Measurements from ENCODE around the gene ZEB1. TPM values are rescaled to one million over a fixed set of nuclear protein-coding genes. Genes with fewer than 3 reads are reported as not detected.
"Not testable (repeated sequence)": the region's sequence is repeated elsewhere in the genome, so short reads cannot be mapped to it uniquely, and the experiment has no call there.

The ZEB1 gene
- total RNA-seq, 1 donor from 2014 or later, result 89.1 TPM

DNA sequence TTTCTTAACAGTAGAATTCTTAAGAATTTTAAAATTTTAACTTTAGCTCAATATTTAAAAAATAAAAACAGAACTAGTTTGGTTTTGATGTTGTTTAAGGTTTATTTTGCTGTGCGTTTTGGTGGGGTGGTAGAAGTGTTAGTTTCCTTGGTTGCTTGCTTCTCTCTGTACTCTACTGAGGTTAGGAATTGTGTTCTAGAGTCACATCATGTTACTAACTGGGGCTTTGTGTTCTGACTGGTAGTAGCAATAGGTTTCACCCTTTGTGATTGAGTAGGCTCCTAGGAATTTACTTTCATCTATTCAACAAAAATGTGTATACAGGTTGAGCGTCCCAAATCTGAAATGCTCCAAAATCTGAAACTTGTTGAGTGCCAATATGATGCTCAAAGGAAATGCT, 99.5 kb downstream of the ZEB1 start:
- DNase-seq (ENCODE audit: low spot score), result no peak

- no peak for DNase-seq (ENCODE audit: low spot score)
Measured at GRCh38 chr10:31419394-31420063, 100.5 kb downstream of the ZEB1 start.

DNA sequence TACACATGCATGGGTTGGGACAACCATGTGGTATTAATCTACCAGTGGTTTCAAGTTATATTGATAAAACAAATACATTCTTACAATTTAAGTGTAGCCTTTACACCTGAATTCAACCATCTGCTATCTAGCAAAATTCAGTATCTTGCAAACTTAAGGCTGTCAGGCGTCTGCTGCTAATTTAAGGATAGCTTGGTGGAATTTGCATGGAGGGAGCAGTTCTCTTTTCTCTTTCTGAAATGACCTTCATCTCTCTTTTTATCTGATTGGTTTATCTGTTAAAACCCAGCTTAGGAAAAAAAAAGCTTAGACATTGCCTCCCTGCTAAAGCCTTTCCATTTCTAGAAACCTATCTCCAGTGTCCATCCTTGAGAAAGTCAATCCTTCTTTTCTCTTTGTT, 102.3 kb downstream of the ZEB1 start:
- no peak for DNase-seq (ENCODE audit: low spot score)

DNA sequence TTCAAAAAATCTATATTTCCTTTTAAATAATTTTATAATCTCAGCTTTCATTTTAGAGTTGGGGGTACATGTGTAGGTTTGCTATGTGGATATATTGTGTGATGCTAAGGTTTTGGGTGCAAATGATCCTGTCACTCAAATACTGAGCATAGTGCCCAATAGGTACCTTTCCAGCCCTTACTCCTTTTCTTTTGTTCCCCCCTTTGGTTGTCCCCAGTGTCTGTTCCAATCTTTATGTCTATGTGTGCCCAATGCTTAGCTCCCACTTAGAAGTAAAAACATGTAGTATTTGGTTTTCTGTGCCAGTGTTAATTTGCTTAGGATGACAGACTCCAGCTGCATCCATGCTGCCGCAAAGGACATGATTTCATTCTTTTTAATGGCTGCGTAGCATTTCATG, 103.6 kb downstream of the ZEB1 start:
- no peak for DNase-seq (ENCODE audit: low spot score)

DNA sequence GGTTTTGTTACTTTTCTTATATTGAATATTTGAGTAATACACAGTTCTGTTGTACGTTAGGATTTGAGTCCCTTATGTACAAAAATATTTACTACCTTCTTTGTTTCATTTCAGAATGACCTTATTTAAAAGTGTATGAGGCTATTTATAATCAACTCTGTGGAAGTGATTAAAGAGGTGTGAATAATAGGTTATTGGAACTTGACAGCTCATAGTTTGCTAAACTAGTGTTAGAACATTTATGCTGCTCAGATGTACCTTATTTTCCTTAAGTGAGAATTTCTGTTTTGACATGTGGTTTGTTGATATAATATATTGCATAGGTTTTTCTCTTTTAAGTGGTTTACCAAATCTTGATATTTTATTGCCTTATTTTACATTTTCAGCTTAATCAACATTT, 105.5 kb downstream of the ZEB1 start:
- no peak for DNase-seq (ENCODE audit: low spot score)

DNA sequence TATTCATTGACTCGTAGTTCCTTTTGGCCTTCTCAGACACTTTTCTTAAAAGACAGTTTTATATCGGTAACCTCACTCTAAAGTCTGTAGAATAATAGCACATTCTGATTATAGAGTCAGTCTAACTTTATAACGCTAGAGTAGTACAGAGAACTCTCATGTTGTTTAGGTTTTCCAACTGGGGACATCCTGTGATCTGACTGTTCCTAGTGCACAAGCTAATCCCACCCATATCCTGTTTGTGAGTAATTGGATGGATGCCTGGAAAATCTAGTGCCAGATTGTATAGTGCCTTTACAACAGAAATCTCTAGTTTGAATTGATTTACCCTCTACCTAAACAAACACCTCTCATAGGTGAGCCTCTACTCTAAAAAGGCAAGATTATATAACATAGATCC, 107.4 kb downstream of the ZEB1 start:
- no peak for DNase-seq (ENCODE audit: low spot score)

DNA sequence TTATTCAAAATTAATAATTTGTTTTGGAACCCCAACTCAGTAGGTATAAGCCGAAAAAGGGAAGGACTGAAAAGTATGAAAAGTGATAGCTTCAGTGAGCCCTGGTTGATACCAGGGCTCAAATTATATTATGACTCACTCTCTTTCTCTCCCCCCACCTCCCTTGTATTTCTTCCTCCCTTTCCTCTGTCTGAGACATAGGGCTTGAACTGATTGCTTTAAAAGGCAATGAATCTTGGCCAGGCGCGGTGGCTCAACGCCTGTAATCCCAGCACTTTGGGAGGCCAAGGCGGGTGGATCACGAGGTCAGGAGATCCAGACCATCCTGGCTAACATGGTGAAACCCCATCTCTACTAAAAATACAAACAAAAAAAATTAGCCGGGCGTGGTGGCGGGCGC, 108.3 kb downstream of the ZEB1 start:
- DNase-seq (ENCODE audit: low spot score), result not testable (repeated sequence)

- not testable (repeated sequence) for DNase-seq (ENCODE audit: low spot score)
Measured at GRCh38 chr10:31428499-31428898, 109.5 kb downstream of the ZEB1 start.

GRCh38 chr10:31431021-31431420, 112.0 kb downstream of the ZEB1 start:
- no peak for DNase-seq (ENCODE audit: low spot score)

DNA sequence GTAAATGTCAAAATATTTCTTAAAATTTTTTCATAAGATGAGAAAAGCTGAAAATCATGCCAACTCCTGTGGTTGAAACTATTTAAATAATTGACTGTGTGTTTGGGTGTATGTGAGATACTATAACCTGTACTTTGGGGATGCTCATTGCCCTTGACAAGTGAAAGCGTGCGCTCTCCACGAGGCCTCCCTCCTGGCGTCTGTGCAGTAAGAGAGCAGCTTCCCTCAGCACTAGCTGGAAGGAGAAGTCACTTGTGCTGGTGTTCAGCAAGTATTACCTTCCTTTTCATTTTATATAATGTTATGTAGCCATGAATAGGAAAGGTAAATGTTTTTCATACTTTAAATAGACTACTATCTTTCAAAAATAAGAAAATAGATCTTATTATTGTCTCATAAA, 118.9 kb downstream of the ZEB1 start:
- DNase-seq (ENCODE audit: low spot score), result no peak

DNA sequence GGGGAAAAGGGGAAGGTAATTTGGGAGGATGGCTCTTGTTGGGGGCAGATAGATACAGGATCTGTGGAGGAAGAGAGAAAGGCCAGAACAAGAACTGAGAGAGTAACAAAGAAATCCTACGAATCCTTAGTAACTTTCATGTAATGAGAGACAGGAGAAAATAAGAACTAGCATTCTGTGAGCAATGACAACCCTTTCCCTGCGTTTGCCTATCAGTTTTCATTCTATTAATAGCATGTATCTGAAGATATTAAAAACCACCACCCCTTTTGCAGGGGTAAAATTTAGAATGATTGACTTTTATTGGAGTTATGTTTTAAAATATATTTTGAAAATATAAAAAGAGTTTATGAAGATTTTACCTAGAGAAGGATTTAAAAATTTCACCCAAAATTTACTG, 132.8 kb downstream of the ZEB1 start:
- no peak for DNase-seq (ENCODE audit: low spot score)

- no peak for DNase-seq (ENCODE audit: low spot score)
Measured at GRCh38 chr10:31456468-31456867, 137.5 kb downstream of the ZEB1 start.

GRCh38 chr10:31457858-31458257, 138.8 kb downstream of the ZEB1 start:
- no peak for DNase-seq (ENCODE audit: low spot score)

- DNase-seq (ENCODE audit: low spot score), result no peak
Measured at GRCh38 chr10:31458974-31459373, 140.0 kb downstream of the ZEB1 start.

DNA sequence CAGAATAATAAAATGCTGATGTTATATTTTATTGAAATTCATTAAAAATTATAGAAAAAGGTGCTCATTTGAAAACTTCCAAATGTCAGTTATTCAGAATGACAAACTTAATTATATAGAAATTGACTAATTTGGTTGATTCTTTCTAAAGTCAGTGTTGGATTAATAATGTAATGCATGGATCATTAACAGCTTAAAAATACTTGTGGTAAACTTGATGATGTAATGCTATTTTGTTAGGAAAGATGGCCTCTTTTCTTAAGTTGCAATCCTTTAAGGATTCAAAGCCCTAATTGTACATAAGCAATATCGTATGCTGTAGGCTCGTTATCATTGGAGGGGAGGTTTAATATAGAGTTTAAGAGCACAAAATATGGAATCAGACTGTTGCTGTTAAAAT, 141.2 kb downstream of the ZEB1 start:
- DNase-seq (ENCODE audit: low spot score), result no peak

DNA sequence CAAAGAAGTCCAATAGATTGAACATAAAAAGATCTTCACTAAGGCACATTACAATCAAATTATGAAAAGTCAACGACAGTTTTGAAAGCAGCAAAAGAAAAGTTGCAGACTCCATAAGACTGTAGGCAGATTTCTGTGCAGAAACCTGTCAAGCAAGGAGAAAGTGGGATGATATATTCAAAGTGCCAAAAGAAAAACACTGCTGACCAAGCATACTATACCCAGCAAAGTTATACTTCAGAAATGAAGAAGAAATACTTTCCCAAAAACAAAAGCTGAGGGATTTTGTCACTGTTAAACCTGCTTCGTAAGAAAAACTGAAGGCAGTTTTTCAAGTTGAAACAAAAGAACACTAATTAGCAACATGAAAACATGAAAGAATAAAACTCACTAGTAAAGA, 145.5 kb downstream of the ZEB1 start:
- DNase-seq (ENCODE audit: low spot score), result no peak

- DNase-seq (ENCODE audit: low spot score), result no peak
Measured at GRCh38 chr10:31466313-31466712, 147.3 kb downstream of the ZEB1 start.

GRCh38 chr10:31467791-31468535, 148.9 kb downstream of the ZEB1 start:
- no peak for DNase-seq (ENCODE audit: low spot score)

DNA sequence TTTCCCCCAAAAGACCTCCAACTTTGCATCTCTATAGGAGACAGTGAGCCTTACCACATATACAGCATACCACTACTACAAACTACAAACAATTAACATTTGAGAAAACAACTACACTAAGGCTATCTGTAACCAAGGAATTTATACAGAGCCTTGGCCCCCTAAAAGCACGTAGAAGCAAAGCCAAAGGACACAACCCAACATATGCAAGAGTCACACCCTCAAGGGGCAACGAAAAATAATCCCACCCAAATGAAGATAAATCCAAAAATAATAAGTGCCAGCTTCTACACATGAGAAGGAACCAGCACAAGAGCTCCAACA, 149.5 kb downstream of the ZEB1 start:
- no peak for DNase-seq (ENCODE audit: low spot score)

- DNase-seq (ENCODE audit: low spot score), result no peak
Measured at GRCh38 chr10:31475519-31475918, 156.5 kb downstream of the ZEB1 start.

GRCh38 chr10:31476088-31476487, 157.1 kb downstream of the ZEB1 start:
- no peak for DNase-seq (ENCODE audit: low spot score)

GRCh38 chr10:31477584-31477983, 158.6 kb downstream of the ZEB1 start:
- no peak for DNase-seq (ENCODE audit: low spot score)

DNA sequence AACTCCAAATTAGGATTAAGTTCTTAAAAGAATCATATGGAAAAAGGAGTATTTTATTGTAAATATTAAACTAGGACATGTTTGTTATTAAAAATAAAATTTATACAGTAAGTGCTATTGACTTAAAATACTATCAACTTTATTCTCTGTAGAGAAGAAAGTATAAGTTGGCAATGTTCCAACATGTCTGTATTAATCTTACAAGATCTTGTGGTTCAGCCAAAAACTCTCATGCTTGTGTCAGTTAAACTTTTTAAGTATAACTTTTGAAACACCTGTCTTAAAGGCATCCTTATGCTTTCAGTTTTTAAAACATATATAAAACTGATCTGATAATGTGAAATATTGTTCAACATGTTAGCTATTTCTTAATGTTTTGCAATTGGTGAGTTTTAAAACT, 160.7 kb downstream of the ZEB1 start:
- DNase-seq (ENCODE audit: low spot score), result no peak
